ENCODE measurements around the gene UMODL1.
"Not testable (repeated sequence)": the region's sequence is repeated elsewhere in the genome, so short reads cannot be mapped to it uniquely, and the experiment has no call there.

Gene UMODL1

DNA sequence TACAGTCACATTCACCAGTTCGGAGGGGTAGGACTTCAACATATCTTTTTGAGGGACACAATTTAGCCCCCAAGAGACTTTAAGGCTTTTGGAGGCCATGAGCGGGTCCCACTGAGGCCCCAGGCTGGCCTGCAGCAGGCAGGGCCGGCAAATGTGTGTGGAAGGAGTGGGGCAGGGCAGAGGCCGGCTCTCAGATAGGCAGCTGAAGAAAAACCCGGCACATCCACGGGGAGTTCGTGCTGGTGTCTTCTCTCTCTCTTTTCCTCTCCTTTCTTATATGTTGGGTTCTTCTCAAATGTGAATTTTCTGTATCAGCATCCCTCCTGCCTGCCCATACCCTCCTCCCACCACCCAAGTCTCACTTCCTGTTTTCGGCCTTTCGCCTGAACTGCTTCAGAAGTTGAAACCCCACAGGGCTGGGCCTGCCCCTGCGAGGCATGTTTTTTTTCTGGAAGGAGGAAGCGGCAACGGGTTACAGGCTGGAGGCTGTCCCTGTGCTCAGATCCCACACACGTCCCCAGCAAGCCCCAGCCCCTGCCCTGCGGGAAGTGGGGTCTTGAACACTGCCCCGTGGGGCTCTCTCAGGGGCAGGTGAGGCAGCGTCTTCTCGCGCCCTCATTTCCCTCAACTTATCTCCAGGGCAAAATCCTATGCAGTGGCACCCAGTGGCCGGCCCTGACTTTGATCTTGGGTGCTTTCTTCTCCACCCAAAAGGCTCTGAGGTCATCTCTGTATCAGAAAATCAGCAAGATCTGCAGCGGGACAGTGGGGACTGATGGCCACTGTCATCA is 9.7 kb upstream of the UMODL1 start:
- peak; percentile 53 for DNase-seq

GRCh38 chr21:42061986-42062235 is 9.2 kb upstream of the UMODL1 start:
- no peak for DNase-seq

DNA sequence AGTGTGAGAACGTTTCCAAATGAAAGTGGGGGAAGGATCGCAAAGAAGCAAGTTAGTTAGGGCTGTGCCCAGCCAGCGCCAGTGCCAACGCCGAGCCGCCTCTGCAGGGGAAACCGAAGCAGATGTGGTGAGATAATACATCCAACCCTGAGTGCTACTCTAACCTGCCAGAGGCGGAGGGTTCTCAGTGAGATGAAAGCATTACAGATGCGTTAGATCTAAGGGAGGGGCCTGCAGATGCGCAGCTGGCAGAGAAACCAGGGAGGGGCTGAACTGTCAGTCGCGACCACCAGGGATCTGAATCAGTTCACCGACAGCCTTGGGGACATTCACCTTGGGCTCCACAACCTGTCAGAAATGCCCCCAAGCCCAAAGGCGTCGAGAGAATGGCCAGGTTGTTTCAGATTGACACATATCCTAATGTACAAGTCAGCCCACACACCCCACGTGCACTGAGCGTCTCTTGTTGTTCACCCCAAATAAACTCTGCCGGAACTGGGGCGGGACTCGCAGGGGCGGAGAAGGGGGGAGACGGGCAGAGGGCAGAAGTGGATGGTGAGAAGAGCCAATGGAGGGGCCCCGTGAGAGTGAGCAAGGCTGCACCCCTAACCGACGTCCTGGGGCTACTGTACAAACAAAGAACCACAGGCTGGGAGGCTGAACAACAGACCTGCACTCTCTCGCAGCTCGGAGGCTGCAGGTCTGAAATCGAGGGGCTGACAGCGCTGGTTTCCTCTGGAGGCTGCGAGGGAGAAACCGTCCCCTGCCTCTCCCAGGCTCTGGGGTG is 8.7 kb upstream of the UMODL1 start:
- no peak for DNase-seq

- DNase-seq = no peak
Measured at GRCh38 chr21:42063191-42063570, 7.9 kb upstream of the UMODL1 start.

DNA sequence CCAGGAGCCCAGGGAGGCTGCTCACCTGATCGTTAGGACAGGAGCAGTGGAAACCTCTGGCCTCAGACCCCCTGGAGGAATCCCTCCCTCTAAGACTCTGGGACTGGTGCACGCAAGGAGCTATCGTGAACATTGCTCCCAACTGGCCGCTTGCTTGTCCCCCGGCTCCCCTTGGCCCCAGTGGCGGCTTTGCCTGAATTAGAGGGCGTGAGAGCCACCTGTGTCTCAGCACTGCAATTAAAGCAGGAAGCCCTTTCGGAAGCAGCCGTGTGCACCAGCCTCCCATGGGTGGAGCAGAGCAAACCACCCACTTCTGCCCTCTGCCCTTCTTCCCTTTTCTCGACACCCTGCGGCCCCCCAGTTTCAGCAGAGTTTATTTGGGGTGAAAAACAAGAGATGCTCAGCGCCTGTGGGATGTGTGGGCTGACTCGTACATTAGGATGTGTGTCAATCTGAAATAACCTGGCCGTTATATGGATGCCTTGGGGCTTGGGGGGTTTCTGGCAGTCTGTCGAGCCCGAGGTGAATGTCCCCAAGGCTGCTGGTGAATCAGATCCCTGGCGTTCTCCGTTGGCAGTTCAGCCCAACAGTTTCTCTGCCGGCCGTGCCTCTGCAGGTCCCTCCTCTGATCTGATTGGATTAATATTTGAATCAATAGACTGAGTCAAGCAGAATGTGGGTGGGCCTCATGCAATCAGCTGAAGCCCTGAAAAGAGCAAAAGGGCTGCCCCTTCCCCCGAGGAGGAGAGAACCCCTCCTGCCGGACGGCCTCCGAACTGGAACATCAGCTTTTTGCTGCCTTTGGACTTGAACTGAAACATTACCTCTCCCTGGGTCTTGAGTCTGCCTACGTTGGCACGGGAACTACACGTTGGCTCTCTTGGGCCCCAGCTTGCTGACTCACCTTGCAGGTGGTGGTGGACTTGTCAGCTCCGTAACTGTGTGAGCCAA is 7.3 kb upstream of the UMODL1 start:
- DNase-seq = no peak

- DNase-seq = no peak
Measured at GRCh38 chr21:42066521-42066920, 4.6 kb upstream of the UMODL1 start.

- DNase-seq = no peak
Measured at GRCh38 chr21:42067531-42068255, 3.4 kb upstream of the UMODL1 start.

DNA sequence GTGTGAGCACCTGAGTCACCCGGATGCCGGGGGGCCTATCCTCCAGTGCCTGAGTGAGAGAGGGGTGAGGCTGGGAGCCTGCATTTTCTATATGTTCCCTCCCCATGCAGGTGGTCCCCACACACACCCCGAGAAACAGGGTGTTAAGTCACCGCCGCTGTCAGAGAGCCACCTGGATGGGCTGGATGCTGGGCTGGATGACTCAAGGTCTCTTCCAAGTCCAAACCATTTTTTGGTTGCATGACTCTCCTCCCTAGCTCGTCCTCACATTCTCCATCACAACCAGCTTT is 2.9 kb upstream of the UMODL1 start:
- no peak for DNase-seq

GRCh38 chr21:42068592-42068991 is 2.5 kb upstream of the UMODL1 start:
- no peak for DNase-seq

DNA sequence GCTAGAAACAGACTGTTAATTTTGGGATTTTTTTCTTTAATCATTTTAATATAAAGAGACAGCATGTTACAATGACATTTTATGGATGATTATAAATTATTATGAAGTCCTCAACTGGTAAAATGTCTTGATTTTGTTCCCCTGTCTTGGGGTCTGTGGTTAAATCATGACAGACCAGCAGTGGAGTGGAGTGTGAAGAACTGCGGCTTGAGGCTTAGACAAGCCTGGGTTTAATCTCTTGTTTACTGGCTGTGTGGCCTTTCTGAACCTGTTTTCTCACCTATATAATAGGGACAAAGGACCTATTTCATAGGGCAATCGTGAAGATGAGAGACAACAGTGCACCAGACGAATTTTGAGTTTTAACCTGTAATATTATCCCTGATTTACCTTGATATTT is 1.8 kb upstream of the UMODL1 start:
- DNase-seq = no peak

GRCh38 chr21:42069843-42070242 is 1.3 kb upstream of the UMODL1 start:
- no peak for DNase-seq

GRCh38 chr21:42073145-42074099 is 2.3 kb downstream of the UMODL1 start:
- DNase-seq = no peak

- no peak for DNase-seq
Measured at GRCh38 chr21:42075686-42076471, 4.8 kb downstream of the UMODL1 start.

- DNase-seq = not testable (repeated sequence)
Measured at GRCh38 chr21:42077685-42078238, 6.6 kb downstream of the UMODL1 start.

DNA sequence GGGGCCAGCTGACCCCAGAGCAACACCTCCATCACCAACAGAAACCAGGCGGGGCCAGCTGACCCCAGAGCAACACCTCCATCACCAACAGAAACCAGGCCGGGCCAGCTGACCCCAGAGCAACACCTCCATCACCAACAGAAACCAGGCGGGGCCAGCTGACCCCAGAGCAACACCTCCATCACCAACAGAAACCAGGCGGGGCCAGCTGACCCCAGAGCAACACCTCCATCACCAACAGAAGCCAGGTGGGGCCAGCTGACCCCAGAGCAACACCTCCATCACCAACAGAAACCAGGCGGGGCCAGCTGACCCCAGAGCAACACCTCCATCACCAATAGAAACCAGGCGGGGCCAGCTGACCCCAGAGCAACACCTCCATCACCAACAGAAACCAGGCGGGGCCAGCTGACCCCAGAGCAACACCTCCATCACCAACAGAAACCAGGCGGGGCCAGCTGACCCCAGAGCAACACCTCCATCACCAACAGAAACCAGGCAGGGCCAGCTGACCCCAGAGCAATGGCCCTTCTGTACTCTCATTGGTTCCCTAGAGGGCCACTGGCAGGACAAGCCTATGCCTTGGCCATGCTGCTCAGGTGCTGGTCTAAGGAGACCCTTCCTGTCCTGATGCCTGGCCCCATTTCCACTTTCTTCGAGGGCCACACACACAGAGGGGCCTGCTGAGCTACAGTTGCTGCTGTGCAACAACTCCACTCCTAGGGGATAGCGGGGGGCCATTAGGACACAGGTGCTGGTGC is 7.3 kb downstream of the UMODL1 start:
- DNase-seq = not testable (repeated sequence)

DNA sequence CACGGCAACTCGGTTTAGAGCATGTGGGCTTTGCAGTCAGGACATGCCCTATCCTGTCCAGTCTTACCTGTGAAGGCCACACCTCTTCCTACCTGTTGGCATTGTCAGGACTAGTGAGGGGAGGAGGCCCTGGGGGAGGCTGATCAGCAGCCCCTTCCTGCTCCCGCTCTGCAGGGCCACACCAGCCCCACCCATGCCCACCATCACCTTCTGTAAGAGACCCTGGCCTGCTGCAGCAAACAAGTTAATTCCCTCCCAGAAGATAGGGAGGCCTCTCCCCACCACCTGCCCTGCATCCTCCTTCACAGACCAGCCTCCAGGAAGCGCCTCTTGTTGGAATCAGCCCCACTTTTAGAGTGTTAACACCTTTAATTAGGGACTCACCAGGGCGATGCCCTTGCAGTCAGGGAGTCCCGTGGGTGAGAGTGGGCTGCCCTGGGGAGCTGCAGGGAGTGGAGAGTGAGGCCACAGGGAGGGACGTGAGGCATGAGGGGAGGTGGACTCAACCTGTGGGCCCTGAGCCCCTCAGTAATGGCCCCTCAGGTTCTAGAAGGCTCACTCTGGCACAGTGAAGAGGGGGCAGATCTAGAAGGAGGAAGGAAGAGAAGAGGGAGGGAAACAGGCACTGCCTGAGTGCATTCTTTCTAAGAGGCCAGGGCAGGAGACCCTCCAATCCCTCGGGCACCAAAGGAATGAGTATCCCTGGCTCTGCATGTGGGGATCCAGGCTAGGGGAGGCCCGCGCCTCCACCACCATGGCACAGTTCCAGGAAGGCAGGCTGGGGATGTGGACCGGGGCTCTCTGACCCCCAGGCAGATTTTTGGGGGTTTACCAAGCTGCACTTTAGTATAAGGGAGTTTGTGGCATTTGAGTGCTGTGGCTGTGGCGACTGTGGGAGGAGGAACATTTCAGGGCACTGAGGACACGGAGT is 8.2 kb downstream of the UMODL1 start:
- no peak for DNase-seq

GRCh38 chr21:42079939-42080787 is 9.0 kb downstream of the UMODL1 start:
- no peak for DNase-seq

DNA sequence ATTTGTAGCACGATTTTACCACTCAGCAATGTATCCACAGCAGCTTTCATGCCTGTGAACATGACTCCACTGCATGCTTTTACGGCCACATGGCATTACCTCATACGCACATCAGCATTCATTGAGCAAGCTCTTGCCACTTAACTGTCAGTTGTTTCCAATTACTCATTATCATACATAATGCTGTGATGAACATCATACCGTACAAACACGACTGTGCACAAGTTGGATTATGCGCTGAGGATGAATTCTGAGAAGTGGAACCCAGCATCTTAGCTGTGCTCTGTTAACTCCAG is 9.6 kb downstream of the UMODL1 start:
- peak; percentile 20 for DNase-seq
